Lower leg skin (tissue), 4 donors: ENCODE data around the gene DNASE1L1. TPM values are rescaled to one million over a fixed set of nuclear protein-coding genes. Genes with fewer than 3 reads are reported as not detected.

ENCODE experiments used
- DNase-seq, 2 donors: peaks; one replicate each; pipeline ENCODE4 v3.0.0-alpha.2; 2019; ENCODE audit warnings: low spot score in 2 of 2
- H3K4me3 ChIP-seq: fragments of 200-600 bp; sonication (generic); 2 replicates; pipeline ENCODE4 v1.5.1; 2017; ENCODE audit warnings: mild to moderate bottlenecking, low read depth; ENCODE audit not compliant: poor library complexity, severe bottlenecking
- CTCF ChIP-seq, 3 donors: fragments of 450-650 bp; IDR thresholded peaks; one replicate each; pipeline ENCODE4 v1.5.1; 2016; ENCODE audit warnings: antibody characterized with exemption in 3 of 3, mild to moderate bottlenecking in 3 of 3, moderate library complexity in 2 of 3
- POLR2A ChIP-seq, 2 donors: fragments of 450-650 bp; IDR thresholded peaks; one replicate each; pipeline ENCODE4 v1.6.1; 2016 to 2017; ENCODE audit warnings: antibody characterized with exemption in 2 of 2, mild to moderate bottlenecking in 1 of 2, moderate library complexity in 1 of 2
- WGBS, 2 donors: methylation state at CpG; one replicate each; pipeline ENCODE4 v1.1.5; 2018; 5-methylcytosine and 5-hydroxymethylcytosine counted together
- intact Hi-C: fragments of 100-400 bp; cut with DNase I; formaldehyde crosslinking; loops from one replicate; pipeline ENCODE4 v1.15.0; 2023; ENCODE audit warnings: low total_unique reads
- total RNA-seq, 4 donors: library from RNA; depleted of rRNA; stranded (reverse); fragments of >200 nt; gene quantifications; one replicate each; pipeline ENCODE4 v1.1.0, GENCODE V29; 2016

Gene DNASE1L1
- total RNA-seq, 4 donors from 2014 or later, result 10.5 to 28.5 (median 16.9) TPM

GRCh38 chrX:154434394-154435168 lies 25.5 kb upstream of the DNASE1L1 start:
- no peak overlapping the region for H3K4me3 ChIP-seq
- TF ChIP-seq CTCF (IDR thresholded peaks at IDR 0.05) (no peak), POLR2A (IDR thresholded peaks at IDR 0.05) (no peak)
- WGBS, 2 donors, result 82 to 100% methylated on average over 3 to 7 of the region's 7 CpGs
- intact Hi-C loops, result no loop called here
- no peak for DNase-seq

DNA sequence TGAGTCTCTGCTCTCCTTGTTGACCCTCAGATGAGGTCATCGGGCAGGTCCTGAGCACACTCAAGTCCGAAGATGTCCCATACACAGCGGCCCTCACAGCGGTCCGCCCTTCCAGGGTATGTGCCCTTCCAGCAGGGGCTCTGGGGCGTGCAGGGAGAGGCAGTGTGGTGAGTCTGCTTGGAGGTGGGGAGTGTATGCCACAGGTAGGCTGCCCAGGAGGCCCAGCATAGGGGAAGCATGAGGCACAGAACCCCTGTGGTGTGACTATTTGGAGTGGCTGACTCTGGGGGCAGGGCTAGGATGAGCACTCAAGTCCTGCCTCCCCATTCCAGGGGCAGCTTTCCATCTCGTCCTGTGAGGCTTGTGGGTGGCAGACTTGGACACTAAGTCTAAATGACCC lies 24.6 kb upstream of the DNASE1L1 start:
- 79% methylated on average over 7 of the region's 7 CpGs; no CpG with 5 or more reads in 1 of the 2 donors for WGBS, 2 donors
- no peak for TF ChIP-seq POLR2A (IDR thresholded peaks at IDR 0.05)
- no peak for TF ChIP-seq CTCF (IDR thresholded peaks at IDR 0.05)
- intact Hi-C loops, result no loop called here

DNA sequence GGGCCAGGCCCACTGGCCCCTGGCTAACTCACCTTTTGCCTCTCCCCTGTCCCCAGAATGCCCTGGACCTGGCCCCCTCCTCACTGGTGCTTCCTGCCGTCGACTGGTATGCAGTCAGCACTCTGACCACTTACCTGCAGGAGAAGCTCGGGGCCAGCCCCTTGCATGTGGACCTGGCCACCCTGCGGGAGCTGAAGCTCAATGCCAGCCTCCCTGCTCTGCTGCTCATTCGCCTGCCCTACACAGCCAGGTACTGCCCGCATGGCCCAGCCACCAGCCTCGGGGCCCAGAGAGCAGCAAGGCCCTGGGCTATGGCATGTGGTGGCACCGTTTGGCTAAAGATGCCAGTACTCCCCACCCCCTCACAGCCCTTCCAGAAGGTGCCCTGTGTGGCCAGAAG lies 23.2 kb upstream of the DNASE1L1 start:
- intact Hi-C loops, result no loop called here
- TF ChIP-seq POLR2A (IDR thresholded peaks at IDR 0.05), result no peak
- TF ChIP-seq CTCF (IDR thresholded peaks at IDR 0.05), result no peak
- 80 to 87% methylated on average over 2 to 8 of the region's 8 CpGs for WGBS, 2 donors
- no peak overlapping the region for H3K4me3 ChIP-seq
- DNase-seq, result no peak

More for the DNA sequence above, 24.6 kb upstream of the DNASE1L1 start:
- no peak overlapping the region for H3K4me3 ChIP-seq
- DNase-seq, result no peak

DNA sequence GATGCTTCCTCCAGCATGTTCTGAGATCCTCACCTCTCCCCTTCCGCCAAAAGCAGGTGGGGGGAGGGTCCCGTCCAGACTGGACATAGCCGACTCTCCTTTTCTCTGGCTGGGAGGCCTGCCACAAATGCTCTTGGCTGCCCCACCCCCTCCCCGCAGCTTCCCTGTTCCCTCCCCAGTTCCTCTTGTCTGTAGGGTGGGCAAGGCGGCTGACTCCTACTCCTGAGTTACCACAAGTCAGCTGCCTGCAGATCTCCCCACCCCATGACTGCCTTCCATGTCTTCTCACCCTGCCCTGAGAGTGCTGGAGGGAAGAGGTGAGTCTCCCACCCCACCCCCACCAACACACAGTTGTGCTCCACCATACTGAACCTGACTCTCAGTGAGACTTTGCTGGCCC lies 22.3 kb upstream of the DNASE1L1 start:
- no peak for TF ChIP-seq CTCF (IDR thresholded peaks at IDR 0.05)
- no peak for TF ChIP-seq POLR2A (IDR thresholded peaks at IDR 0.05)
- intact Hi-C loops, result no loop called here
- WGBS, 2 donors, result 82% methylated on average over 5 of the region's 5 CpGs; no CpG with 5 or more reads in 1 of the 2 donors
- H3K4me3 ChIP-seq, result no peak overlapping the region
- DNase-seq, result no peak

DNA sequence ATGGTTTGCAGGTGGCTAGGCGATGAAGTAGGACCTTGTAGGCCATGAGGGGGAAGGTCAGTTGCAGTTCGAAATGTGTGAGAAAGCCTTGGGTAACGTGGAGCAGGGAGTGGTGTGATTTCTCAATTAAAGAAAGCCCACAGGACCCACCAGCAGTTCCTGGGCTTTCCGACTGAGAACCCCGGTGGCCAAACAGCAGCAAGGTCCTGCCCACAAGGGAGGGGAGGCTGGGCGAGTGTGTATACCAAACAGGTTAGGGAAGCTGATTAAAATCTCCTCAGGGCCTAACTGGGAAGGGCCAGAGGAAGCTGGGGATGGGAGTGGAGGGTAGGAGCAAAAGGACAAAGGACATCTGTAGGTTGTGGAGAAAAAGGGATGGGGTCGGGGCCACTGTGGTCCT lies 21.9 kb upstream of the DNASE1L1 start:
- WGBS, 2 donors, result 73% methylated on average over 7 of the region's 7 CpGs
- no peak for TF ChIP-seq POLR2A (IDR thresholded peaks at IDR 0.05)
- TF ChIP-seq CTCF (IDR thresholded peaks at IDR 0.05), result no peak
- no peak overlapping the region for H3K4me3 ChIP-seq
- DNase-seq, result no peak
- intact Hi-C loops, result no loop called here

- 69 to 71% methylated on average over 6 of the region's 6 CpGs for WGBS, 2 donors
- intact Hi-C loops, result no loop called here
- no peak for DNase-seq
- no peak overlapping the region for H3K4me3 ChIP-seq
- TF ChIP-seq POLR2A (IDR thresholded peaks at IDR 0.05) (no peak), CTCF (IDR thresholded peaks at IDR 0.05) (no peak)
Measured at GRCh38 chrX:154430479-154430878, 21.4 kb upstream of the DNASE1L1 start.
